OCI-LY1 (cell line): ENCODE results near the gene POLD2.

Experiments used
- H2AFZ ChIP-seq: fragments of 200-600 bp; sonication (generic), shearing (Covaris generic); 2 replicates; pipeline ENCODE4 v1.6.0; 2014; ENCODE audit warnings: antibody characterized with exemption, mild to moderate bottlenecking, low read length
- H3F3A ChIP-seq: fragments of 200-600 bp; sonication (generic), shearing (Covaris generic); 2 replicates; pipeline ENCODE4 v1.6.0; 2014; ENCODE audit warnings: mild to moderate bottlenecking, antibody characterized with exemption, low read length, moderate library complexity; ENCODE audit not compliant: insufficient read depth
- H3K27ac ChIP-seq: fragments of 200-600 bp; sonication (generic); 2 replicates; pipeline ENCODE4 v1.5.1; 2014; ENCODE audit warnings: low read length, mixed run types, mild to moderate bottlenecking, low read depth; ENCODE audit not compliant: poor library complexity, severe bottlenecking
- H3K27me3 ChIP-seq: fragments of 200-600 bp; sonication (generic); 2 replicates; pipeline ENCODE4 v1.6.0; 2014; ENCODE audit warnings: antibody characterized with exemption, mild to moderate bottlenecking, low read length, moderate library complexity; ENCODE audit not compliant: insufficient read depth
- H3K36me3 ChIP-seq: fragments of 200-600 bp; sonication (generic); 2 replicates; pipeline ENCODE4 v1.6.1; 2014; ENCODE audit warnings: mild to moderate bottlenecking, antibody characterized with exemption, low read length, moderate library complexity, mixed read lengths; ENCODE audit not compliant: insufficient read depth
- H3K4me1 ChIP-seq: fragments of 200-600 bp; sonication (generic); 2 replicates; pipeline ENCODE4 v1.5.1; 2014; ENCODE audit warnings: mild to moderate bottlenecking, low read length, moderate library complexity; ENCODE audit not compliant: insufficient read depth, severe bottlenecking
- H3K4me2 ChIP-seq: fragments of 200-600 bp; sonication (generic), shearing (Covaris generic); 2 replicates; pipeline ENCODE4 v1.6.1; 2014; ENCODE audit warnings: low read length
- H3K4me3 ChIP-seq: fragments of 200-600 bp; sonication (generic); 2 replicates; pipeline ENCODE4 v1.5.1; 2014; ENCODE audit warnings: low read length, low read depth, mild to moderate bottlenecking, mixed read lengths; ENCODE audit not compliant: poor library complexity, severe bottlenecking
- H3K79me2 ChIP-seq: fragments of 200-600 bp; shearing (Covaris generic); 2 replicates; pipeline ENCODE4 v1.6.1; 2016; ENCODE audit warnings: mixed run types, low read length, mixed read lengths; ENCODE audit not compliant: insufficient read depth
- H3K9ac ChIP-seq: fragments of 200-600 bp; sonication (generic), shearing (Covaris generic); 2 replicates; pipeline ENCODE4 v1.6.1; 2014; ENCODE audit warnings: mild to moderate bottlenecking, low read length, mixed read lengths
- H3K9me2 ChIP-seq: fragments of 200-600 bp; sonication (generic), shearing (Covaris generic); 2 replicates; pipeline ENCODE4 v1.6.1; 2014; ENCODE audit warnings: low read depth, mild to moderate bottlenecking, low read length, mixed read lengths
- H3K9me3 ChIP-seq: fragments of 200-600 bp; shearing (Covaris generic); 2 replicates; pipeline ENCODE4 v1.6.1; 2014; ENCODE audit warnings: low read length, mixed read lengths
- H4K20me1 ChIP-seq: fragments of 200-600 bp; sonication (generic), shearing (Covaris generic); 2 replicates; pipeline ENCODE4 v1.6.0; 2016; ENCODE audit warnings: mild to moderate bottlenecking, low read length; ENCODE audit not compliant: insufficient read depth
- EZH2 ChIP-seq: fragments of 200-600 bp; sonication (generic), shearing (Covaris generic); IDR thresholded peaks from 2 replicates; pipeline ENCODE4 v1.8.0; 2017; ENCODE audit warnings: borderline replicate concordance, mixed run types, mild to moderate bottlenecking, antibody characterized with exemption, low read length, moderate library complexity, mixed read lengths
- TF ChIP-seq, protein P1 (sequence below): fragments of 200-600 bp; sonication (generic), shearing (Covaris generic); IDR thresholded peaks from 2 replicates; pipeline ENCODE4 v1.5.1; 2017; ENCODE audit warnings: mild to moderate bottlenecking, antibody characterized with exemption, low read length, moderate library complexity, mixed read lengths

Gene POLD2

DNA sequence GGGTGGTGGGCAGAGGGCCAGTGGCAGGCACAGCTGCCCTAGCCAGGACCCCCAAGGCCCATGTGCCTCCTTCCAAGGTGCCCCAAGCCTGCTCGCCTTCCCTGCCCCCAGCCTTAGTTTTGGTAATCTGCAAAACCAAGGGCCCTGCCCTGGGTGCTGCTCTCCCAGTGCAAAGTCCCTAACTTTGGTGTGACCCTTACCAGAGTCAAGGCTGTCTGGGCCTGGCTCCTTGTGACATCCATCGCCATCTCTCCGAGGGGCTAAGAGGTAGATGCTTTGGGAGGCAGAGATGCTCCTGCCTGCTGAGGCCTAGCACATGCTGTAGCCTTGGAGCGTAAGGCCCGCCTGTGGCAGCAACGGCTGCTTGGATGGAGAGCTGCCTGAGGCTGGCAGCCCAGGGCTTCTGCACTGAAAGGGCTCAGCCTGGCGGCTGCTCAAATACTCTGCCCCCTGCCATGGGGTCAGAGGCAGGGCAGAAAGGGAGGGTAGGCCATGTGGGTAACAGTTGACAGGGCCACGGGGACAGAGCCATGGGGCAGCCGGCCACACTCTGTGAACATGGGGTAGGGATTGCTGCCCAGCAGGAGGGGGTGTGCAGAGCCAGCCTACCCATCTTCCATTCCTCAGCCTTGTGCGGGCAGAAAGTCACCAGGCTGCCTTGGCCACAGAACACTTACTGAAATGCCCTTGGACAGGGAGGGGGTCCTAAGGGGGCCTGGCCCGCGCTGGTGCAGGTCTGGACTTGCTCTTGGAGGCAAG is 35.7 kb upstream of the POLD2 start:
- no peak overlapping the region for H3K4me2 ChIP-seq
- H3K4me3 ChIP-seq, result no peak overlapping the region
- H3K9me2 ChIP-seq, result no peaks in the 10 kb centered on the region
- H3K79me2 ChIP-seq, result no peaks in the 10 kb centered on the region
- no peak overlapping the region for H2AFZ ChIP-seq
- 0 out of 2 replicates have a peak, but pooled peaks cover 2% of the 10 kb centered on the region for H3K9me3 ChIP-seq
- no peaks in the 10 kb centered on the region for H4K20me1 ChIP-seq
- H3K4me1 ChIP-seq, result no peaks in the 10 kb centered on the region
- H3K27me3 ChIP-seq, result peaks cover 15% of the 10 kb centered on the region
- no peaks in the 10 kb centered on the region for H3K36me3 ChIP-seq
- H3K27ac ChIP-seq, result no peak overlapping the region
- H3F3A ChIP-seq, result no peaks in the 10 kb centered on the region
- H3K9ac ChIP-seq, result no peak overlapping the region
- no peak for TF ChIP-seq EZH2
- TF ChIP-seq, protein P1, sequence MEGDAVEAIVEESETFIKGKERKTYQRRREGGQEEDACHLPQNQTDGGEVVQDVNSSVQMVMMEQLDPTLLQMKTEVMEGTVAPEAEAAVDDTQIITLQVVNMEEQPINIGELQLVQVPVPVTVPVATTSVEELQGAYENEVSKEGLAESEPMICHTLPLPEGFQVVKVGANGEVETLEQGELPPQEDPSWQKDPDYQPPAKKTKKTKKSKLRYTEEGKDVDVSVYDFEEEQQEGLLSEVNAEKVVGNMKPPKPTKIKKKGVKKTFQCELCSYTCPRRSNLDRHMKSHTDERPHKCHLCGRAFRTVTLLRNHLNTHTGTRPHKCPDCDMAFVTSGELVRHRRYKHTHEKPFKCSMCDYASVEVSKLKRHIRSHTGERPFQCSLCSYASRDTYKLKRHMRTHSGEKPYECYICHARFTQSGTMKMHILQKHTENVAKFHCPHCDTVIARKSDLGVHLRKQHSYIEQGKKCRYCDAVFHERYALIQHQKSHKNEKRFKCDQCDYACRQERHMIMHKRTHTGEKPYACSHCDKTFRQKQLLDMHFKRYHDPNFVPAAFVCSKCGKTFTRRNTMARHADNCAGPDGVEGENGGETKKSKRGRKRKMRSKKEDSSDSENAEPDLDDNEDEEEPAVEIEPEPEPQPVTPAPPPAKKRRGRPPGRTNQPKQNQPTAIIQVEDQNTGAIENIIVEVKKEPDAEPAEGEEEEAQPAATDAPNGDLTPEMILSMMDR, result no peak

DNA sequence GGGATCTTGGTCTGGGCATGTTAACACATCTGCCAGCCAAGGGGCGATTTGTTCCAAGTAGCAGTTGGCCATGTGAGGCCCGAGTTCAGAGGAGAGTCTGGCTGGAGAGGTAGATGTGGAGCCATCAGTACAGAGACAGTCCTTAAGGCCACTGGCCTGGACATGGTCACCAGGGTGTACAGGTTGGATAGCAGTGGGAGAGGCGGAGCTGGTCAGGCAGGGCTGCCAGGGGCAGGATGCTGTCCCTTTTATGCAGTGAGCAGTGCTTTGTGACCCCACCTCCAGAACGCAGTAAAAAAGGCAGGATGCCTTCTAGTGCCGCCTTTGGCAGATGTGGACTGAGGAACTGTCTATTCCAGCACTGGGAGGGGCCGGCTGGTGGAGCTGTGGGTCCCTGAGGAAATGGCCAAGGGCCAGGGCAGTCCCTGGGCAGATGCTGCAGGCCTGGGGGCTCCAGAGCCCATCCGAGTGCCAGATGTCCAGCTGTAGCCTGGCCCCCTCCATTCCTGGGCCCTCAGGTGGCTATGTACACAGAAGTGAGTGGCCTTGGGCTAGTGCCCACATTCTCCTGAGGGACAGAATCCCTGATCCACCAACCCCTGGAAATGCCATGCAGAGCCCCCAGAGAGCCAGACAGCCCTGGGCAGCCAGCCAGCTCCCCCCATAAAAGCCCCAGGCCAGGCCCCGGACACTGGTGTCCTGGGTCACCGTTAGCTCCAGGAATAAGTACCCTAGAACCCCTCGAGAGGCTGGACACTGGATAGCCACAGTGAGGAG is 34.9 kb upstream of the POLD2 start:
- Histone ChIP-seq H3K4me1 (no peaks in the 10 kb centered on the region), H3K9me2 (no peaks in the 10 kb centered on the region), H3K4me3 (no peak overlapping the region), H4K20me1 (no peaks in the 10 kb centered on the region), H3K9me3 (no peaks in the 10 kb centered on the region), H3K36me3 (no peaks in the 10 kb centered on the region), H3K27ac (no peak overlapping the region), H2AFZ (no peak overlapping the region), H3K79me2 (no peaks in the 10 kb centered on the region), H3K27me3 (peaks cover 7% of the 10 kb centered on the region; the same call in 1 of the 2 replicates), H3K9ac (no peak overlapping the region), H3F3A (no peaks in the 10 kb centered on the region), H3K4me2 (no peak overlapping the region)
- no peak for TF ChIP-seq EZH2
- TF ChIP-seq, protein P1, result no peak

DNA sequence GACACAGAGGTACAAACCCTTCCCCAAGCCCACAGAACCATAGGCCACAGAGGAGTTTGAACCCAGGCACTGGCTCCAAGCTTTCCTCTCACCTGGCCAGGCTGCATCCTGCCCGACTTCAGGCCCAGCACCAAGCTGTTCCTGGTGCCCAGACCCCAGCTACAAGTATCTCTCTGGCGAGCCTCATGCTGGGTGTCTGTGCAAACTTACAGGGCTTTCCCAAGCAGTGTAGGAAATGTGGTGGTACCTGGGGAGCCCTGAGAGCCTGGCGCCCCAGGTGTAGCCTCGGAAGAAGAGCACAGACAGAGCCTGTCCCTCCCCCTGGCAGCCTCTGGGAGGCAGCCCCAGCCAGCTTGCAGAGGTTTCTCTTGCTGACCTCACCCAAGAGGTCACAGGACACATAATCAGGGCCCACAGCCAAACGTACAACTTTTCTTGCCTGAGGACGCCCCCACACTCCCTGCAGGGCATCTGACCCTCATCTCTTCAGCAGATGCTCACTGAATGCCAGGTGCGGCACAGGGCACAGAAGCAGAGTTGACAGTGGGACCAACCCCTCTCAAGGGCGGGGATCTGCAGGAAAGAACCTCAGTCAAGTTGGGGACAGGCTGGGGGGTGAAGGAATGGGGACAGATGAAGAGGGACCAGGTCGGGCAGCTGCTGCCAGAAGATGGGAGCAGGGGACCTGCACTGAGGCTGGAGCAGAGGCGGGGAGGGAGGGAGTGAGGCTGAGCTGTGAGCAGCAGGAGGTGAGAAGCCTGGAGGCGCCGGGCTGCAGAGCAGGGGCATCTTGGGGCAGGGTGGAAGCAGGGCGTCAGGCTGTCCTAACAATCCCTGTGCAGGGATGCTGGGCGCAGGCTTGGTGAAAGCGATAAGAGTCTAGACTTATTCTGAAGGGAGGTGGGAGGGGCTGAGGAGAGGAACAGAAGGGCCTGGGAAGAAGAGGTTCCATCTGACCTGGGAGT is 34.0 kb upstream of the POLD2 start:
- H3K9ac ChIP-seq, result no peak overlapping the region
- H3K4me2 ChIP-seq, result no peak overlapping the region
- no peaks in the 10 kb centered on the region for H4K20me1 ChIP-seq
- TF ChIP-seq, protein P1, result no peak
- H3K9me2 ChIP-seq, result no peaks in the 10 kb centered on the region
- H3K9me3 ChIP-seq, result no peaks in the 10 kb centered on the region
- H3K27me3 ChIP-seq, result peaks cover 5% of the 10 kb centered on the region; the same call in 1 of the 2 replicates
- no peaks in the 10 kb centered on the region for H3K36me3 ChIP-seq
- H2AFZ ChIP-seq, result no peak overlapping the region
- no peak overlapping the region for H3K4me3 ChIP-seq
- H3K4me1 ChIP-seq, result no peaks in the 10 kb centered on the region
- H3K27ac ChIP-seq, result no peak overlapping the region
- no peaks in the 10 kb centered on the region for H3F3A ChIP-seq
- no peaks in the 10 kb centered on the region for H3K79me2 ChIP-seq
